Gastroesophageal sphincter (tissue), 4 donors: ENCODE data around the gene CAPN10. TPM values are rescaled to one million over a fixed set of nuclear protein-coding genes. Genes with fewer than 3 reads are reported as not detected.

Experiments
- ATAC-seq: fragments of 150-250 bp; one replicate; pipeline ENCODE4 v1.9.1; 2016; ENCODE audit warnings: mild to moderate bottlenecking, moderate library complexity
- H3K27ac ChIP-seq, 4 donors: fragments of 200-600 bp; sonication (generic) in 3 of 4; 1 replicate in 3 of 4; 2 replicates in 1 of 4; pipeline ENCODE4 v1.5.1; 2016 to 2019
- H3K27me3 ChIP-seq: fragments of 200-600 bp; sonication (generic); one replicate; pipeline ENCODE4 v1.5.1; 2019
- H3K36me3 ChIP-seq, 2 donors: fragments of 200-600 bp; sonication (generic); one replicate each; pipeline ENCODE4 v1.5.1; 2019; ENCODE audit warnings: control low read depth in 1 of 2
- H3K4me1 ChIP-seq, 3 donors: fragments of 200-600 bp; sonication (generic); 1 replicate in 2 of 3; 2 replicates in 1 of 3; pipeline ENCODE4 v1.5.1; 2016 to 2019; ENCODE audit warnings: control low read depth in 2 of 3
- H3K4me3 ChIP-seq, 2 donors: fragments of 200-600 bp; sonication (generic); one replicate each; pipeline ENCODE4 v1.5.1; 2019; ENCODE audit warnings: mild to moderate bottlenecking in 1 of 2, moderate library complexity in 1 of 2
- H3K9me3 ChIP-seq, 3 donors: fragments of 200-600 bp; sonication (generic); one replicate each; pipeline ENCODE4 v1.5.1; 2017 to 2019; ENCODE audit warnings: control low read depth in 2 of 3
- EP300 ChIP-seq: sonication (generic); formaldehyde crosslinking; IDR thresholded peaks from one replicate; pipeline ENCODE4 v1.6.1; 2017; ENCODE audit warnings: antibody characterized with exemption, mild to moderate bottlenecking
- POLR2A ChIP-seq, 2 donors: fragments of 450-650 bp; IDR thresholded peaks; one replicate each; pipeline ENCODE4 v1.6.1; 2017; ENCODE audit warnings: antibody characterized with exemption in 2 of 2, mild to moderate bottlenecking in 2 of 2, moderate library complexity in 1 of 2
- POLR2AphosphoS5 ChIP-seq: sonication (generic); formaldehyde crosslinking; IDR thresholded peaks from one replicate; pipeline ENCODE4 v1.6.1; 2017; ENCODE audit warnings: antibody characterized with exemption
- WGBS, 2 donors: methylation state at CpG; one replicate each; pipeline ENCODE4 v1.1.5; 2018; ENCODE audit warnings: low coverage in 1 of 2; 5-methylcytosine and 5-hydroxymethylcytosine counted together
- total RNA-seq, 4 donors: library from RNA; depleted of rRNA; stranded (reverse); fragments of >200 nt; gene quantifications; one replicate each; pipeline ENCODE4 v1.1.0, GENCODE V29; 2016
- TF ChIP-seq, protein P1 (sequence below), 4 experiments: fragments of 200-600 bp in 2 of 4; fragments of 450-650 bp in 2 of 4; sonication (generic) in 1 of 4; IDR thresholded peaks; one replicate each; pipeline ENCODE4 v1.5.1; 2017 to 2019; ENCODE audit warnings: antibody characterized with exemption in 4 of 4, mild to moderate bottlenecking in 2 of 4, moderate library complexity in 2 of 4

The CAPN10 gene
- total RNA-seq, 4 donors from 2014 or later, result 19.2 to 34.7 (median 23.2) TPM

DNA sequence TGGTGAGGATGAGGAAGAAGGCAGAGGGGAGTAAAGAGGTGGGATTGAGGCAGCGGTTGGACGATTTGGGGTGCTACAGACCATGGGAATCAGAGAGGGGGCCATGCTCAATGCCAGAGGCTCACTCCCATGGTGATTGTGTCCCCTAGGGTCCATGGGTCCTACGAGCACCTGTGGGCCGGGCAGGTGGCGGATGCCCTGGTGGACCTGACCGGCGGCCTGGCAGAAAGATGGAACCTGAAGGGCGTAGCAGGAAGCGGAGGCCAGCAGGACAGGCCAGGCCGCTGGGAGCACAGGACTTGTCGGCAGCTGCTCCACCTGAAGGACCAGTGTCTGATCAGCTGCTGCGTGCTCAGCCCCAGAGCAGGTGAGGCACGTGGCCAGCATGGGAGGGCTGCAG lies 5.2 kb downstream of the CAPN10 start:
- 95 to 100% methylated on average over 3 to 8 of the region's 13 CpGs for WGBS, 2 donors
- H3K36me3 ChIP-seq, result peaks cover 0 to 75% of the 10 kb centered on the region in 2 donors

DNA sequence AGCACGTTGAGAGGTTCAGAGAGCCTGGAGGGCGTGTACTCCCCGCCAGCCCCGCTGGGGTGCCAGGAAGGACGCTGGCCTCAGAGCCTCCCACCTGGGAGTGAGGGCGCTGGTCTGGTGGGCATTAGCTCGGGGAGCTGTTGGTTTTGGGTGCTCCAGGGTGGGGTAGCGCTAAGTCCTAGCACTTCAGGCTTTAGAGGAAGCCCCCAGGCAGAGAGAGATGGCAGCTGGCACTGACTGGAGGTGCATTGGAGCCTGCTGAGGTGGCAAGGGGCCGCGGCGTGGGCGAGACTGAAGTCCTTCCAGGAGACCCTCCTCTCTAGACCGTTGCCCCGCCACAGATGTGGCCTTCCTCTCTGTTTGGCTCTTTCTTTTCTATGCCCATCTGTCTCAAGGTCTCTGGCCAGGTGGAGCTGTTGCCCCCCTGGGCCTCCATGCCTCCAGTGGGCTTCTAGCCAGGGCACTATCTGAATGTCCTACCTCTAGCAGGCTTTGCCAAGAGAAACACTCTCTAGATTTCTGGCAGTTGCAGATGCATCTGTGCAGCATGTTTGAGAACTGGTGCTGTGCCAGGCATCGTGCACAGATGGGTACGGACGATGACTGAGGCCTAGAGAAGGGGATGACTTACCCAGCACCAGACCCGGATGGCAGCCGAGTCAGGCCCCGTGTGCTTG lies 6.6 kb downstream of the CAPN10 start:
- no peak for TF ChIP-seq EP300
- TF ChIP-seq POLR2A (IDR thresholded peaks at IDR 0.05), result no peak
- TF ChIP-seq, protein P1, sequence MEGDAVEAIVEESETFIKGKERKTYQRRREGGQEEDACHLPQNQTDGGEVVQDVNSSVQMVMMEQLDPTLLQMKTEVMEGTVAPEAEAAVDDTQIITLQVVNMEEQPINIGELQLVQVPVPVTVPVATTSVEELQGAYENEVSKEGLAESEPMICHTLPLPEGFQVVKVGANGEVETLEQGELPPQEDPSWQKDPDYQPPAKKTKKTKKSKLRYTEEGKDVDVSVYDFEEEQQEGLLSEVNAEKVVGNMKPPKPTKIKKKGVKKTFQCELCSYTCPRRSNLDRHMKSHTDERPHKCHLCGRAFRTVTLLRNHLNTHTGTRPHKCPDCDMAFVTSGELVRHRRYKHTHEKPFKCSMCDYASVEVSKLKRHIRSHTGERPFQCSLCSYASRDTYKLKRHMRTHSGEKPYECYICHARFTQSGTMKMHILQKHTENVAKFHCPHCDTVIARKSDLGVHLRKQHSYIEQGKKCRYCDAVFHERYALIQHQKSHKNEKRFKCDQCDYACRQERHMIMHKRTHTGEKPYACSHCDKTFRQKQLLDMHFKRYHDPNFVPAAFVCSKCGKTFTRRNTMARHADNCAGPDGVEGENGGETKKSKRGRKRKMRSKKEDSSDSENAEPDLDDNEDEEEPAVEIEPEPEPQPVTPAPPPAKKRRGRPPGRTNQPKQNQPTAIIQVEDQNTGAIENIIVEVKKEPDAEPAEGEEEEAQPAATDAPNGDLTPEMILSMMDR (IDR thresholded peaks at IDR 0.05), result no peak
- TF ChIP-seq POLR2AphosphoS5, result no peak
- Histone ChIP-seq H3K27ac (no peak overlapping the region), H3K4me3 (no peak overlapping the region), H3K27me3 (no peaks in the 10 kb centered on the region), H3K36me3 (peaks cover 0 to 88% of the 10 kb centered on the region in 2 donors), H3K9me3 (no peaks in the 10 kb centered on the region), H3K4me1 (peaks cover 0 to 60% (median 4%) of the 10 kb centered on the region in 3 donors)
- WGBS, 2 donors, result 73 to 88% methylated on average over 3 to 8 of the region's 20 CpGs
- no peak for ATAC-seq

More for the DNA sequence above, 5.2 kb downstream of the CAPN10 start:
- Histone ChIP-seq H3K27ac (no peak overlapping the region), H3K9me3 (no peaks in the 10 kb centered on the region), H3K4me1 (peaks cover 0 to 64% (median 13%) of the 10 kb centered on the region in 3 donors), H3K27me3 (no peaks in the 10 kb centered on the region), H3K4me3 (no peak overlapping the region)
- TF ChIP-seq, protein P1 (IDR thresholded peaks at IDR 0.05), result no peak
- TF ChIP-seq POLR2A (IDR thresholded peaks at IDR 0.05) (no peak), POLR2AphosphoS5 (no peak)
- no peak for ATAC-seq

DNA sequence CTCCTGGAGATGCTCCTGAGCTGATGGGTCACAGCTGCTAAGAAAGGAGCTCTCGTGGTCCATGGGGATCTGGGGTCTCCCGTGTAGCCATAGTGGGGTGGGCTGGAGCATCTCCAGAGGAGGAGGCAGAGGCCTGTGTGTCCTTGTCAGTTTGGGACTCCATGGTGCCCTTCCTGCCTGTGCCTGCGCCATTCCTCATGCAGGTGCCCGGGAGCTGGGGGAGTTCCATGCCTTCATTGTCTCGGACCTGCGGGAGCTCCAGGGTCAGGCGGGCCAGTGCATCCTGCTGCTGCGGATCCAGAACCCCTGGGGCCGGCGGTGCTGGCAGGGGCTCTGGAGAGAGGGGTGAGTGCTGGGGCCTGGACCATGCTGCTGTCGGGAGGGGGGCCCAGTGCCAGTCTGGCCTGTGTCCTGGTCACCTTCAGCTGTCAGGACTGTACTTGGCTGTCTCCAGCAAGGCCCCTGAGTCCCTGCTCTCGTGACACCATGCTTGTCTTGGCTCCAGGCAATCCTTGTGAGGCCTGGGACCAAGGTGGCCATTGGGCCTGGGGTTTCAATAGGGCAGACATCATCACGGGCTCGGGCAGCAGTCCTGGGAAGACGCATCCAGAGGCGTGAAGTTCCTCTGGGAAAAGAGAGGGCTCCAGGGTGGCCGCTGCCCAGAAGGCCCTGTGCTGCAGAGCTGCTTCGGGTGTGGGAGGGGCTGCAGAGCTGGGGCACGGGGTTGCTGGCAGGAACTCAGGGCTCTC lies 7.3 kb downstream of the CAPN10 start:
- TF ChIP-seq, protein P1 (IDR thresholded peaks at IDR 0.05), result no peak
- no peak for TF ChIP-seq POLR2AphosphoS5
- TF ChIP-seq EP300, result no peak
- no peak for TF ChIP-seq POLR2A (IDR thresholded peaks at IDR 0.05)
- Histone ChIP-seq H3K9me3 (no peaks in the 10 kb centered on the region), H3K27ac (no peak overlapping the region), H3K27me3 (no peaks in the 10 kb centered on the region), H3K4me3 (no peak overlapping the region), H3K36me3 (peaks cover 0 to 95% of the 10 kb centered on the region in 2 donors), H3K4me1 (peaks cover 0 to 53% (median 0%) of the 10 kb centered on the region in 3 donors)
- ATAC-seq, result no peak
- no CpG with 5 or more reads among the region's 19 CpGs for whole genome bisulfite sequencing, 2 donors

DNA sequence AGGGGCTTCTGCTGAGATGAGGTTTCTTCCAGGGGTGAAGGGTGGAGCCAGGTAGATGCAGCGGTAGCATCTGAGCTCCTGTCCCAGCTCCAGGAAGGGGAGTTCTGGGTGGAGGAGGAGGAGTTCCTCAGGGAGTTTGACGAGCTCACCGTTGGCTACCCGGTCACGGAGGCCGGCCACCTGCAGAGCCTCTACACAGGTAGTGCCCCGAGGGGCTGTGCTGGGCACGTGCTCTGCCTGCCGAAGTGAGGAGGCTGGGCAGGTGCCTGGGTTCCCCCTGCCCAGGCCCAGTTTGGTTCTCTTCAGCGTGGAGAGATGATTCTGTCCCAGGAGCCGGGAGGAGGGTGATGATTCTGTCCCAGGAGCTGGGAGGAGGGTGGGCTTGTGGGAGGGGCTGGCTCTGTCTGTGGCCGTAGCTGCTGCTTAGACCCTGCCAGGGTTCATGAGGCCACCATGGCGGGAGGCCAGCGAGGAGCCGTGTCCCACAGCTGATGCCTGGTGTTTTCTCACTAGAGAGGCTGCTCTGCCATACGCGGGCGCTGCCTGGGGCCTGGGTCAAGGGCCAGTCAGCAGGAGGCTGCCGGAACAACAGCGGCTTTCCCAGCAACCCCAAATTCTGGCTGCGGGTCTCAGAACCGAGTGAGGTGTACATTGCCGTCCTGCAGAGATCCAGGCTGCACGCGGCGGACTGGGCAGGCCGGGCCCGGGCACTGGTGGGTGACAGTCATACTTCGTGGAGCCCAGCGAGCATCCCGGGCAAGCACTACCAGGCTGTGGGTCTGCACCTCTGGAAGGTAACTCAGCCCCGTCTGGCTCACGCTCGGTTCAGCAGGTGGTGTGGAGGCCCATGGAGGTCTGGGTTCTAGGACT lies 8.2 kb downstream of the CAPN10 start:
- Histone ChIP-seq H3K27ac (peak overlapping the region in 1 of 4 donors; percentile 53), H3K4me3 (no peak overlapping the region), H3K27me3 (no peaks in the 10 kb centered on the region), H3K9me3 (no peaks in the 10 kb centered on the region), H3K4me1 (peaks cover 0 to 47% (median 0%) of the 10 kb centered on the region in 3 donors), H3K36me3 (peaks cover 0 to 98% of the 10 kb centered on the region in 2 donors)
- WGBS, 2 donors, result 60% methylated on average over 2 of the region's 34 CpGs; no CpG with 5 or more reads in 1 of the 2 donors
- TF ChIP-seq POLR2AphosphoS5, result no peak
- TF ChIP-seq, protein P1 (IDR thresholded peaks at IDR 0.05), result no peak
- no peak for TF ChIP-seq POLR2A (IDR thresholded peaks at IDR 0.05)
- TF ChIP-seq EP300, result no peak
- no peak for ATAC-seq
